HCT116 (cell line): ENCODE data around the gene ITPR1. TPM values are rescaled to one million over a fixed set of nuclear protein-coding genes. Genes with fewer than 3 reads are reported as not detected.

Experiments used
- ATAC-seq: fragments of 200-7000 bp; cut with Tn5 transposase; 2 replicates; pipeline ENCODE4 v1.9.1; 2020; ENCODE audit warnings: mild to moderate bottlenecking, moderate library complexity
- BruUV-seq: library from RNA; stranded (reverse); fragments of 400-500 nt; replicated peaks from 2 replicates; lab custom pipeline; 2021; lab: Mats Ljungman, UMichigan
- CTCF ChIA-PET: fragments of 300-600 bp; sonication (Branson Sonifier 250); formaldehyde crosslinking; loops from one replicate; lab custom pipeline; 2021; ENCODE audit warnings: antibody characterized with exemption; lab: Charles Lee
- POLR2A ChIA-PET: fragments of 300-600, 350-600 bp; sonication (Branson Sonifier 250); formaldehyde crosslinking; loops from one replicate; lab custom pipeline; 2021; ENCODE audit warnings: antibody characterized with exemption; lab: Charles Lee
- RAD21 ChIA-PET, 2 experiments: fragments of 300-600 bp; sonication (Branson Sonifier 250); formaldehyde crosslinking; loops; one replicate each; lab custom pipeline; 2023; ENCODE audit warnings: low total read pairs in 2 of 2; ENCODE audit not compliant: uncharacterized antibody in 2 of 2, unreplicated experiment in 2 of 2, low non-redundant PET in 1 of 2; lab: Charles Lee
- DNase-seq: peaks from one replicate; pipeline ENCODE4 v3.0.0-alpha.2; 2010; ENCODE audit warnings: low read depth, low spot score
- H2AFZ ChIP-seq: fragments of 200-600 bp; shearing (Covaris generic), sonication (generic); 2 replicates; pipeline ENCODE4 v1.6.1; 2017; ENCODE audit warnings: low read depth, mixed run types, mixed read lengths, antibody characterized with exemption, low read length; ENCODE audit not compliant: poor library complexity, severe bottlenecking
- H3K27ac ChIP-seq: 2 replicates; pipeline ENCODE4 v1.5.1; 2012; ENCODE audit warnings: low read depth, low read length
- H3K27me3 ChIP-seq: fragments of 200-600 bp; sonication (generic); 2 replicates; pipeline ENCODE4 v1.6.1; 2016; ENCODE audit warnings: mixed run types, low read length, mixed read lengths; ENCODE audit not compliant: insufficient read depth
- H3K36me3 ChIP-seq, 2 experiments: fragments of 200-500 bp in 1 of 2; fragments of 200-600 bp in 1 of 2; sonication (Bioruptor generic) in 1 of 2; sonication (generic) in 1 of 2; 2 replicates each; pipeline versions ENCODE4 v1.5.1 to v1.6.1; 2014 to 2016; ENCODE audit warnings: low read length in 2 of 2, inconsistent platforms in 1 of 2, mixed read lengths in 1 of 2, mixed run types in 1 of 2; ENCODE audit not compliant: insufficient read depth in 2 of 2, control insufficient read depth in 1 of 2
- H3K4me1 ChIP-seq, 2 experiments: fragments of 200-600 bp in 1 of 2; sonication (generic) in 1 of 2; 2 replicates each; pipeline versions ENCODE4 v1.5.1 to v1.6.1; 2012 to 2017; ENCODE audit warnings: low read length in 2 of 2, inconsistent platforms in 1 of 2, mild to moderate bottlenecking in 1 of 2, mixed read lengths in 1 of 2, mixed run types in 1 of 2, moderate library complexity in 1 of 2; ENCODE audit not compliant: insufficient read depth in 2 of 2, control insufficient read depth in 1 of 2
- H3K4me2 ChIP-seq: fragments of 200-600 bp; sonication (generic); 2 replicates; pipeline ENCODE4 v1.6.1; 2017; ENCODE audit warnings: mixed run types, low read length, mixed read lengths
- H3K4me3 ChIP-seq, 2 experiments: fragments of 200-600 bp in 1 of 2; sonication (generic) in 1 of 2; replicated peaks in 1 of 2; 2 replicates each; pipeline ENCODE4 v1.5.1; 2011 to 2016; ENCODE audit warnings: low read length in 2 of 2, control low read depth in 1 of 2, low read depth in 1 of 2, mild to moderate bottlenecking in 1 of 2, mixed read lengths in 1 of 2, mixed run types in 1 of 2
- H3K79me2 ChIP-seq: fragments of 200-600 bp; sonication (generic); 2 replicates; pipeline ENCODE4 v1.6.1; 2017; ENCODE audit warnings: mild to moderate bottlenecking, mixed run types, low read length, moderate library complexity, mixed read lengths; ENCODE audit not compliant: insufficient read depth
- H3K9ac ChIP-seq: fragments of 200-600 bp; sonication (generic); 2 replicates; pipeline ENCODE4 v1.6.1; 2016; ENCODE audit warnings: low read length, mixed read lengths
- H3K9me2 ChIP-seq: fragments of 200-600 bp; sonication (generic), shearing (Covaris generic); 2 replicates; pipeline ENCODE4 v1.6.1; 2017; ENCODE audit warnings: mixed run types, mild to moderate bottlenecking, moderate library complexity; ENCODE audit not compliant: insufficient read depth
- H3K9me3 ChIP-seq, 2 experiments: fragments of 200-500 bp in 1 of 2; fragments of 200-600 bp in 1 of 2; sonication (Bioruptor generic) in 1 of 2; sonication (generic) in 1 of 2; 2 replicates each; pipeline ENCODE4 v1.6.1; 2014 to 2017; ENCODE audit warnings: low read length in 2 of 2, mixed read lengths in 2 of 2, inconsistent platforms in 1 of 2, low read depth in 1 of 2, mild to moderate bottlenecking in 1 of 2, mixed run types in 1 of 2, moderate library complexity in 1 of 2; ENCODE audit not compliant: control insufficient read depth in 1 of 2, insufficient read depth in 1 of 2
- H4K20me1 ChIP-seq: fragments of 200-600 bp; sonication (generic), shearing (Covaris generic); 2 replicates; pipeline ENCODE4 v1.6.1; 2017; ENCODE audit warnings: mixed run types, mild to moderate bottlenecking, moderate library complexity; ENCODE audit not compliant: insufficient read depth
- CBX3 ChIP-seq: IDR thresholded peaks from 2 replicates; pipeline ENCODE4 v1.6.1; 2012; ENCODE audit warnings: low read depth
- CEBPB ChIP-seq: IDR thresholded peaks from 2 replicates; pipeline ENCODE4 v1.6.1; 2012; ENCODE audit warnings: low read depth
- ELF1 ChIP-seq: IDR thresholded peaks from 2 replicates; pipeline ENCODE4 v1.6.1; 2012; ENCODE audit warnings: low read depth, borderline replicate concordance
- FOSL1 ChIP-seq: IDR thresholded peaks from 2 replicates; pipeline ENCODE4 v1.6.1; 2012; ENCODE audit warnings: low read depth
- JUND ChIP-seq: IDR thresholded peaks from 2 replicates; pipeline ENCODE4 v1.6.1; 2012
- POLR2A ChIP-seq: IDR thresholded peaks from 2 replicates; pipeline ENCODE4 v1.7.0; 2011; ENCODE audit warnings: borderline replicate concordance; ENCODE audit not compliant: insufficient read depth, insufficient read length; ENCODE audit errors: extremely low read depth
- POLR2AphosphoS5 ChIP-seq: IDR thresholded peaks from 2 replicates; pipeline ENCODE4 v1.6.1; 2011; ENCODE audit warnings: mild to moderate bottlenecking, low read depth, low read length, moderate library complexity
- RAD21 ChIP-seq: IDR thresholded peaks from 2 replicates; pipeline ENCODE4 v1.6.1; 2012; ENCODE audit warnings: low read depth, mild to moderate bottlenecking
- SIN3A ChIP-seq: IDR thresholded peaks from 2 replicates; pipeline ENCODE4 v1.6.1; 2012; ENCODE audit warnings: low read depth
- SP1 ChIP-seq: IDR thresholded peaks from 2 replicates; pipeline ENCODE4 v1.6.1; 2012; ENCODE audit warnings: low read depth
- SRF ChIP-seq: IDR thresholded peaks from 2 replicates; pipeline ENCODE4 v1.6.1; 2012; ENCODE audit warnings: low read depth
- TCF7L2 ChIP-seq: IDR thresholded peaks from 2 replicates; pipeline ENCODE4 v1.7.0; 2011; ENCODE audit warnings: borderline replicate concordance, inconsistent platforms; ENCODE audit not compliant: insufficient read depth, insufficient read length; ENCODE audit errors: extremely low read depth
- YY1 ChIP-seq: IDR thresholded peaks from 2 replicates; pipeline ENCODE4 v1.6.1; 2011; ENCODE audit warnings: low read length, low read depth, moderate library complexity, mild to moderate bottlenecking; ENCODE audit not compliant: insufficient replicate concordance; ENCODE audit errors: extremely low read depth
- ZNF274 ChIP-seq: fragments of 200-500 bp; sonication (Bioruptor generic); IDR thresholded peaks from 2 replicates; pipeline ENCODE4 v1.6.1; 2014; ENCODE audit warnings: mild to moderate bottlenecking, low read depth, low read length, inconsistent platforms
- intact Hi-C: fragments of 100-400 bp; cut with micrococcal nuclease; formaldehyde crosslinking; loops from 2 replicates; pipeline ENCODE4 v1.10.0; 2022
- total RNA-seq: library from RNA; stranded (reverse); gene quantifications from one replicate; pipeline ENCODE4 v1.2.1, GENCODE V29; 2021; ENCODE audit not compliant: unreplicated experiment
- TF ChIP-seq, protein P1 (sequence below), 3 experiments: fragments of 200-600 bp in 1 of 3; sonication (generic) in 1 of 3; IDR thresholded peaks in 2 of 3; conservative IDR thresholded peaks in 1 of 3; 2 replicates each; pipeline ENCODE4 v1.5.1; 2012 to 2017; ENCODE audit warnings: low read depth in 2 of 3, low read length in 2 of 3, antibody characterized with exemption in 1 of 3, borderline replicate concordance in 1 of 3, control low read depth in 1 of 3, mild to moderate bottlenecking in 1 of 3, mixed read lengths in 1 of 3, mixed run types in 1 of 3, moderate library complexity in 1 of 3; ENCODE audit not compliant: insufficient read depth in 1 of 3
- TF ChIP-seq, protein P2 (sequence below): IDR thresholded peaks from 2 replicates; pipeline ENCODE4 v1.6.1; 2012
- TF ChIP-seq, protein P3 (sequence below): IDR thresholded peaks from 2 replicates; pipeline ENCODE4 v1.6.1; 2012

ITPR1 gene
- total RNA-seq, 1 experiment from 2014 or later: 9.2 TPM

DNA sequence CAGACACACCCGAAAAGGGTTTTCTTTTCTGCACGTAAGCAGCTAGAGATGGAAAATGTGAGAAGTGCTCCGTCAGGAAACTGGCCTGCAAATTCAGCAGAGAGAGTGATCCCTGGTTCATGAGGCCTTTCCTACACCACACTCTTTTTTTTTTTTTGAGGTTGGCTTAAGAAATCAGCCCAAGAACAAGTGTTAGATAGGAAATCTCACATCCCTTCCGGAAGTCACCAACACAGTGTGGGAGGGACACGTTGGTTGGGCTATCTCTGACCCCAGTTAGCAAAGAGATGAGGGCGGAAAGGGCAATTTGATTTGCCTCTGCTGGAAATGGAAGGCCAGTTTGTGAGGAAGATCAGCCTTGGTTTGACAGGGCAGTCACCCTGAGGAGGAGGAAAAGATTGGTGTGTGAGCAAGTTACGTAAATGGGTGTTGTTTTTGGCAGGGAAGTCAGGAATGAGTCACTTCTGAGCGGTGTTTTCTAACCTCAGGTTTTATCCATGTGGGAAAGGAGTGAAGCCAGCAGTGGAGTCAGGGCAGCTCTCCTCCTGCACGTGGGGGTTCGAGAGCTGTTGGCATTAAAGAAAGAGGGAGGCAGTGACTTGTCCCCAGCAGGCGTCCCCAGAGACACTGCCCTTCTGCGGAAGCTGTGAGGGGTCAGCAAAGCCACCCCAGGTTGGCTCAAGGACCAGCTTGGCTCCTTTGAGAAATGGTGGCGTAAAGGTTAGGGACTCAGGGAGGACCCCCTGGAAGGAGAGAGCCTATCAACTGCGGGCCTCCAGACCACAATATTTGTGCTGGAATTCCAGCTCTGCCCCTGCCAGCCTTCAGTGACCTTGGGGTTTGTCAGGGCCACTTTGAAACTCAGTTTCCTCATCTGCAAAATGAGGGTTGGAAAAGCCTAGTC, 248.5 kb downstream of the ITPR1 start:
- Histone ChIP-seq H3K9ac (no peak overlapping the region), H3K9me3 (no peaks in the 10 kb centered on the region), H3K36me3 (no peaks in the 10 kb centered on the region), H2AFZ (no peak overlapping the region), H3K4me1 (peaks cover 19 to 23% of the 10 kb centered on the region in 2 experiments), H3K27ac (no peak overlapping the region; the same call in 1 of the 2 replicates), H3K9me2 (no peaks in the 10 kb centered on the region), H3K4me3 (peak overlapping the region in 1 of 2 experiments; percentile 3; a peak in 1 of 4 replicates), H3K4me2 (peak overlapping the region; percentile 64), H4K20me1 (no peaks in the 10 kb centered on the region), H3K27me3 (peaks cover 4% of the 10 kb centered on the region), H3K79me2 (no peaks in the 10 kb centered on the region)
- ChIA-PET POLR2A (no interaction called here), RAD21 (no interaction called here), CTCF (no interaction called here)
- intact Hi-C loops: no loop called here
- BruUV-seq: no TSS peak
- TF ChIP-seq, protein P1, sequence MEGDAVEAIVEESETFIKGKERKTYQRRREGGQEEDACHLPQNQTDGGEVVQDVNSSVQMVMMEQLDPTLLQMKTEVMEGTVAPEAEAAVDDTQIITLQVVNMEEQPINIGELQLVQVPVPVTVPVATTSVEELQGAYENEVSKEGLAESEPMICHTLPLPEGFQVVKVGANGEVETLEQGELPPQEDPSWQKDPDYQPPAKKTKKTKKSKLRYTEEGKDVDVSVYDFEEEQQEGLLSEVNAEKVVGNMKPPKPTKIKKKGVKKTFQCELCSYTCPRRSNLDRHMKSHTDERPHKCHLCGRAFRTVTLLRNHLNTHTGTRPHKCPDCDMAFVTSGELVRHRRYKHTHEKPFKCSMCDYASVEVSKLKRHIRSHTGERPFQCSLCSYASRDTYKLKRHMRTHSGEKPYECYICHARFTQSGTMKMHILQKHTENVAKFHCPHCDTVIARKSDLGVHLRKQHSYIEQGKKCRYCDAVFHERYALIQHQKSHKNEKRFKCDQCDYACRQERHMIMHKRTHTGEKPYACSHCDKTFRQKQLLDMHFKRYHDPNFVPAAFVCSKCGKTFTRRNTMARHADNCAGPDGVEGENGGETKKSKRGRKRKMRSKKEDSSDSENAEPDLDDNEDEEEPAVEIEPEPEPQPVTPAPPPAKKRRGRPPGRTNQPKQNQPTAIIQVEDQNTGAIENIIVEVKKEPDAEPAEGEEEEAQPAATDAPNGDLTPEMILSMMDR (IDR thresholded peaks at IDR 0.05 in 2 of 3, conservative IDR thresholded peaks at IDR 0.05 in 1 of 3; ENCODE audit: borderline replicate concordance in 1 of 3, insufficient read depth in 1 of 3, low read depth in 2 of 3, low read length in 2 of 3): 0 out of 6 replicates have a peak, but pooled peaks of 1 of the 3 experiments have one; percentile 4
- TF ChIP-seq ZNF274 (no peak), RAD21 (peak; percentile 32; the same call in 1 of the 2 replicates), SRF (no peak), POLR2AphosphoS5 (peak; percentile 78), YY1 (peak; percentile 61), CBX3 (peak; percentile 96), SP1 (peak; percentile 86), FOSL1 (peak; percentile 95), CEBPB (peak; percentile 84), SIN3A (no peak; the same call in 1 of the 2 replicates), JUND (peak; percentile 94), TCF7L2 (peak; percentile 22), ELF1 (no peak), POLR2A (no peak)
- TF ChIP-seq, protein P2, sequence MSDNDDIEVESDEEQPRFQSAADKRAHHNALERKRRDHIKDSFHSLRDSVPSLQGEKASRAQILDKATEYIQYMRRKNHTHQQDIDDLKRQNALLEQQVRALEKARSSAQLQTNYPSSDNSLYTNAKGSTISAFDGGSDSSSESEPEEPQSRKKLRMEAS: peak; percentile 97
- TF ChIP-seq, protein P3, sequence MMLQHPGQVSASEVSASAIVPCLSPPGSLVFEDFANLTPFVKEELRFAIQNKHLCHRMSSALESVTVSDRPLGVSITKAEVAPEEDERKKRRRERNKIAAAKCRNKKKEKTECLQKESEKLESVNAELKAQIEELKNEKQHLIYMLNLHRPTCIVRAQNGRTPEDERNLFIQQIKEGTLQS: no peak
- ATAC-seq: peak; percentile 88
- peak; percentile 83 for DNase-seq
